ENCODE data around the gene NELFB.

Gene NELFB

DNA sequence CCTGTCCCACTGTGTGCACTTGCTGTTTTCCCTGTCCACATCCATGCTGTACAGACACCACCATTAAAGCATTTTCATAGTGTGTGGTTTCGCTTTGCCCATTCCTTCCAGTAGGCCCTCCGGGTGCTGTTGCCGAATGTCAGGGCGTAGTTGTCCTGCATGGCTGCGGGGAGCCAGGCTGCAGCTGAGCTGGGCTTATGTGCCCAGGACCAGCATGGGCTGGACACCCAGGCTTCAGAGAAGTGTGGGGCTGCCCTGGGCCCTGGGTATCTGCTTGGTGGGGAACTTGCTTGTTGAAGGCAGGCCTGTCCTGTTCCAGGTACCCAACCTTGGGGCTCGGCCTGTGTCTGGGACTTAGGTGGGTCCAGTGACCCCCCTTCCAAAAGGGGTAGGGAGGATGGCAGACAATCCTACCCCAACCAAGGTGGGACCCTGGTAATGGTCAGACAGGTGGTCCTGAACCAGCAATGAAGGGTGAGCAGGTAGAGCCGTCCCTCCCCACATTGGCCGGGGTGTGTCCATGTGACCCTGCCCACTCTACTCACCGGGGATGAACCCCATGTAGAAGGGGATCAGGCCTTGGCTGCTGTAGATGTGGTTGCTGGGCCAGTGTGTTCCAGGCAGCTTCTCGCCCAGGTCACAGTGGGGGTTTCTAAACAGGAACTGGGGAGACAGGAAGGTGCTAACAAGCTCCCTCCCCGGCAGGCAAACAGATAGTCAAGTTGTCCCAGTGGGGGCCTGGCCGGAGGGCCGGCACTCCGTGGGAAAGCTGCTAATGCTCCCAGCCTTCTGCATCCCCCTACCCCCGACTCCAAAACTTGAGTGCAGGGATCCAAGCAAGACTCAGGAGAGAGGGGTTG, 11.3 kb upstream of the NELFB start:
- no peak overlapping the region for H3K27ac ChIP-seq (ENCODE audit: low read length)
- peaks cover 7% of the 10 kb centered on the region for H3K4me1 ChIP-seq (ENCODE audit: low read length)
- no peak overlapping the region for H3K9ac ChIP-seq (ENCODE audit: low read length)

DNA sequence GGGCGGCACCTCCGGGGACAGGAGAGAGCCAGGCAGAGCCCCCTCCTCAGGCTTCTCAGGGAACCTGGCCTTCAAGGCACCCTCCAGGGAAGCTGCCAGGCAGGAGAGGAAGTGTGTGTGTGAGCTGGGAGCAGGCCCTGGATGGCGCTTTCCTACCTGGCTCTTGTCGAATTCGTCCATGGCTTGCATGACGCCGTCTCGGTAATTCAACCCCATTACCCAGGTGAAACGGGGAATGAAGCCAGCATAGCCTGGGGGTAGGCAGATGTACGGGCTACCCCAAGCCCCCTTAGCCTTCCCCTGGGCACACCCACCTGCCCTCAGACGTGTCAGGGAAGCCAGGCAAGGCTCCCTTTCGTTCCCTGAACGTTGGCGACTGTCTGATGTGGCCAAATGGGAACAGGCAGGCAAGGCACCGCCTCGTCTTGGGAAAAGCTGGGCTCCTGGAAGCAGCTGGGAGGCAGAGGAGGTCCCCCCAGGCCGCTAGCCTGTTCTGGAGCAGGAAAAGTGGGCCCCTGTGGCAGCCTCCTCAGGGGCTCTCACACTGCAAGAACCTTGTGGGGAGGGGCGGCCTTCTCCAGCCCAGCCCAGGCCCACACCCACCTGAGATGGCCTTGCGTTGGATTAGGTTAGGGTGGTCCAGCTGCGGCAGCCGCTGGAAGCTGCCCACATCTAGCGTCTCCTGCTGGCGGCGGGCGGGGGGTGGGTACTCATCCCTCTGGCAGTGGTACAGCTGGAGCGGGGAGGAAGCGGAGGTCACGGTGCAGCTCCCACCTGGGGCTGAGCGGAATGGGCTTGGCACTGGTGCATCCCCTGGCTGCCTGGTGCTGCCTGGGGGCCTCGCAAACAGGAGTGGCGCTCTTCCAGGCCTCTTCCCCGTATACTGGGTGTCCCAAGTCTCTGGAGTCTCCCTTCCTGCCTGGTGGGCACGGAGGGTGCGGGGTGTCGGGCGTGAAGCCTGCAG, 10.4 kb upstream of the NELFB start:
- no peaks in the 10 kb centered on the region for H3K9me3 ChIP-seq (ENCODE audit: insufficient read depth, low read length)
- H3K79me2 ChIP-seq (ENCODE audit: low read length): peaks cover 25% of the 10 kb centered on the region
- H4K20me1 ChIP-seq (ENCODE audit: insufficient read depth, low read length): peaks cover 26% of the 10 kb centered on the region
- no peak overlapping the region for H3K4me3 ChIP-seq (ENCODE audit: low read length)
- H2AFZ ChIP-seq (ENCODE audit: low read depth, low read length): no peak overlapping the region
- no peak for TF ChIP-seq EZH2phosphoT487 (IDR thresholded peaks at IDR 0.05; ENCODE audit: low read depth)
- no peak for TF ChIP-seq CTCF (IDR thresholded peaks at IDR 0.05; ENCODE audit: low read depth, low read length)
- no peak overlapping the region for H3K27ac ChIP-seq (ENCODE audit: low read length)
- no peaks in the 10 kb centered on the region for H3K27me3 ChIP-seq (ENCODE audit: low read depth, low read length)
- peaks cover 20% of the 10 kb centered on the region for H3K36me3 ChIP-seq (replicated peaks; ENCODE audit: low read depth, low read length)
- peaks cover 7% of the 10 kb centered on the region for H3K4me1 ChIP-seq (ENCODE audit: low read length)
- H3K4me2 ChIP-seq (ENCODE audit: low read length): no peak overlapping the region
- no peak overlapping the region for H3K9ac ChIP-seq (ENCODE audit: low read length)

More for the DNA sequence above, 11.3 kb upstream of the NELFB start:
- no peaks in the 10 kb centered on the region for H3K9me3 ChIP-seq (ENCODE audit: insufficient read depth, low read length)
- H2AFZ ChIP-seq (ENCODE audit: low read depth, low read length): no peak overlapping the region
- H3K4me3 ChIP-seq (ENCODE audit: low read length): no peak overlapping the region
- TF ChIP-seq CTCF (IDR thresholded peaks at IDR 0.05; ENCODE audit: low read depth, low read length): no peak
- peaks cover 34% of the 10 kb centered on the region for H3K79me2 ChIP-seq (ENCODE audit: low read length)
- no peaks in the 10 kb centered on the region for H3K27me3 ChIP-seq (ENCODE audit: low read depth, low read length)
- H3K36me3 ChIP-seq (replicated peaks; ENCODE audit: low read depth, low read length): peaks cover 20% of the 10 kb centered on the region
- H4K20me1 ChIP-seq (ENCODE audit: insufficient read depth, low read length): peaks cover 26% of the 10 kb centered on the region
- H3K4me2 ChIP-seq (ENCODE audit: low read length): no peak overlapping the region

DNA sequence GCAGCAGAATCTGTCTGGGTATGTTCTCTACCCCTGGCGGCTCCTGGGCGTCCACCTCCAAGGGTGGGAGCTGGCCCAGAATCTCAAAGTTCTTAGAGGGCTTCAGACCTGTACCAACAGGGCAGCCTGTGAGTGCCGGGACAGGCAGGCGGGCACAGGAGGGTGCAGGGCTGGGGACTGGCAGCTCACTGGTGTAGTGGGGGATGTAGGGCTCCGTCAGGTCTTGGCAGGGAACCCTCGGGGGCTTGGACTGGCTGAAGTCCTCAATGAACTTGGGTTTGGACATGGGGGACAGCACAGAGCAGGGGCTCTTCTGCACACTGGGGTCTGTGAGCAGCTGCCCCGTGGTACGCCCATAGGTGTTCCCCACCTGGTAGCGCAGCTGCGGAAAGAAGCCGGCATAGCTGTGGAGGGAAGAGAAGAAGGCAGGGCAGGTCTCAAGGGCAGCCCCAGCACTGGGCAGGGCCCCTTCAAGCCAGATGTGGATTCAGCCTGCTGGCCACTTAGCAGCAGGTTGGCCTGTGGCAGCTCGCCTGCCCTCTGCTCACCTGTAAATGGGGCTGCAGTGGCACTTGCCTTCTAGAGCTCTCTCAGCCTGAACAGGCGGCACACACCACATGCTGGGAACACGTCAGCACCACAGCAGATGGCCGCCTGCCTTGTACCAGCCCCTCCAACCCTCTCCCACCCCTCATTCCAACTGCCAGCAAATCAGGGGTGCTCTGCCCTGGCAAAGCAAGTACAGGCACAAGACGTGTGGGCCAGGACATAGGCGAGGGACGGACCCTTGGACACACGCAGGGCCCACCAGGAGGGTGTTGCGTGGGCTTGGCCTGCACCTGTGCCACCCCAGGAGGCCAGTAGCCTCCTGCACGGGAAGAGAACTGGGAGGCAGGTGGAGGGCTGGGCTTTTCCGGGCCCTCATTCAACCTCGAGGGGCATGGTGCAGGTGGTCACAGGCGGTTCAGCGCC, 9.4 kb upstream of the NELFB start:
- peaks cover 20% of the 10 kb centered on the region for H3K79me2 ChIP-seq (ENCODE audit: low read length)
- no peaks in the 10 kb centered on the region for H3K27me3 ChIP-seq (ENCODE audit: low read depth, low read length)
- H4K20me1 ChIP-seq (ENCODE audit: insufficient read depth, low read length): peaks cover 26% of the 10 kb centered on the region
- H3K36me3 ChIP-seq (replicated peaks; ENCODE audit: low read depth, low read length): peaks cover 20% of the 10 kb centered on the region
- H3K4me2 ChIP-seq (ENCODE audit: low read length): no peak overlapping the region
- no peak for TF ChIP-seq EZH2phosphoT487 (IDR thresholded peaks at IDR 0.05; ENCODE audit: low read depth)
- TF ChIP-seq CTCF (IDR thresholded peaks at IDR 0.05; ENCODE audit: low read depth, low read length): no peak
- no peak overlapping the region for H3K9ac ChIP-seq (ENCODE audit: low read length)
- H3K9me3 ChIP-seq (ENCODE audit: insufficient read depth, low read length): no peaks in the 10 kb centered on the region
- H3K27ac ChIP-seq (ENCODE audit: low read length): no peak overlapping the region
- H3K4me3 ChIP-seq (ENCODE audit: low read length): no peak overlapping the region
- H3K4me1 ChIP-seq (ENCODE audit: low read length): peaks cover 7% of the 10 kb centered on the region
- H2AFZ ChIP-seq (ENCODE audit: low read depth, low read length): no peak overlapping the region

Data from OCI-LY3 (cell line).